Type B pancreatic cell (in vitro differentiated cells): Measurements from ENCODE around the gene RAPGEF1. TPM values are rescaled to one million over a fixed set of nuclear protein-coding genes. Genes with fewer than 3 reads are reported as not detected.

Experiments
- DNase-seq: peaks from one replicate; pipeline ENCODE4 v3.0.0; 2021; ENCODE audit warnings: mixed read lengths; ENCODE audit not compliant: unreplicated experiment; ENCODE audit errors: extremely low spot score
- H3K27ac Mint-ChIP-seq: 2 replicates; pipeline ENCODE4 v1.8.0; 2021; ENCODE audit warnings: mild to moderate bottlenecking, mixed read lengths
- H3K27me3 Mint-ChIP-seq: 2 replicates; pipeline ENCODE4 v1.8.0; 2021; ENCODE audit warnings: mixed read lengths
- H3K36me3 Mint-ChIP-seq: 2 replicates; pipeline ENCODE4 v1.8.0; 2021; ENCODE audit warnings: mixed read lengths
- H3K4me1 Mint-ChIP-seq: one replicate; pipeline ENCODE4 v1.8.0; 2021; ENCODE audit warnings: mixed read lengths; ENCODE audit not compliant: unreplicated experiment
- H3K4me3 Mint-ChIP-seq: 2 replicates; pipeline ENCODE4 v1.8.0; 2021; ENCODE audit warnings: mild to moderate bottlenecking, mixed read lengths
- H3K9me3 Mint-ChIP-seq: 2 replicates; pipeline ENCODE4 v1.8.0; 2021; ENCODE audit warnings: mixed read lengths
- total RNA-seq: library from RNA; stranded (reverse); gene quantifications from 2 replicates; pipeline ENCODE4 v1.2.1, GENCODE V29; 2021; ENCODE audit warnings: low replicate concordance
- TF ChIP-seq, protein P1 (sequence below): fragments of 200-600 bp; sonication (generic); conservative IDR thresholded peaks from 2 replicates; pipeline ENCODE4 v1.5.0; 2021; ENCODE audit warnings: antibody characterized with exemption, mild to moderate bottlenecking

RAPGEF1 gene
- total RNA-seq, 1 donor from 2014 or later, result 45.9 TPM

- Mint-ChIP-seq H3K4me3 (peak overlapping the region; percentile 45), H3K27me3 (no peaks in the 10 kb centered on the region), H3K27ac (no peak overlapping the region), H3K9me3 (no peaks in the 10 kb centered on the region), H3K4me1 (peaks cover 7% of the 10 kb centered on the region), H3K36me3 (peaks cover 4% of the 10 kb centered on the region)
- DNase-seq, result no peak
- TF ChIP-seq, protein P1, sequence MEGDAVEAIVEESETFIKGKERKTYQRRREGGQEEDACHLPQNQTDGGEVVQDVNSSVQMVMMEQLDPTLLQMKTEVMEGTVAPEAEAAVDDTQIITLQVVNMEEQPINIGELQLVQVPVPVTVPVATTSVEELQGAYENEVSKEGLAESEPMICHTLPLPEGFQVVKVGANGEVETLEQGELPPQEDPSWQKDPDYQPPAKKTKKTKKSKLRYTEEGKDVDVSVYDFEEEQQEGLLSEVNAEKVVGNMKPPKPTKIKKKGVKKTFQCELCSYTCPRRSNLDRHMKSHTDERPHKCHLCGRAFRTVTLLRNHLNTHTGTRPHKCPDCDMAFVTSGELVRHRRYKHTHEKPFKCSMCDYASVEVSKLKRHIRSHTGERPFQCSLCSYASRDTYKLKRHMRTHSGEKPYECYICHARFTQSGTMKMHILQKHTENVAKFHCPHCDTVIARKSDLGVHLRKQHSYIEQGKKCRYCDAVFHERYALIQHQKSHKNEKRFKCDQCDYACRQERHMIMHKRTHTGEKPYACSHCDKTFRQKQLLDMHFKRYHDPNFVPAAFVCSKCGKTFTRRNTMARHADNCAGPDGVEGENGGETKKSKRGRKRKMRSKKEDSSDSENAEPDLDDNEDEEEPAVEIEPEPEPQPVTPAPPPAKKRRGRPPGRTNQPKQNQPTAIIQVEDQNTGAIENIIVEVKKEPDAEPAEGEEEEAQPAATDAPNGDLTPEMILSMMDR, result no peak
Observed at GRCh38 chr9:131534721-131535237, 205.1 kb downstream of the RAPGEF1 start.

GRCh38 chr9:131530920-131531832, 208.7 kb downstream of the RAPGEF1 start, which contains the start of gene UCK1:
Gene UCK1, minus strand, starts transcription at chr9:131531263. Its CDS starts 89 bp downstream, at chr9:131531174.
- H3K4me1 Mint-ChIP-seq, result peaks cover 7% of the 10 kb centered on the region
- no peaks in the 10 kb centered on the region for H3K9me3 Mint-ChIP-seq
- no peaks in the 10 kb centered on the region for H3K27me3 Mint-ChIP-seq
- no peak within 1 kb of the TSS for H3K27ac Mint-ChIP-seq
- TF ChIP-seq, protein P1, result no peak
- peak; percentile 84 for DNase-seq
- H3K36me3 Mint-ChIP-seq, result peaks cover 6% of the 10 kb centered on the region
- peak within 1 kb of the TSS; percentile 88 for H3K4me3 Mint-ChIP-seq

DNA sequence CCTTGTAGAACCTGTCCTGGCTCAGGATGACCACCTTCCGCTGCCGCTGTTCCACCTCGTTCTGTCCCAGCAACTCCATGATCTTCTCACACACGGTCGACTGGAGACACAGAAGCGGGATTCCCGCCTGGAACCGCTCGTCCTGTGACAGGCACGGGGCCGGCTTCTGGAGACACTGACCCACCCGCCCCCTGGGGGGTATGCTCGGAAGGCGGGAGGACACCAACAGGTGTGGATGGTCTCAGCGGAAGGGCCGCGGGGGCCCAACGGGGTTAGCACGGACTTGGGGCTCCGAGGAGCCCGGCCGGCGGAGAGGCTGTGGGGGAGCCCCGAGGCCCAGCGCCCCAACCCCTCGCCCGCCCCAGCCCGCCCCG, 209.3 kb downstream of the RAPGEF1 start:
- Mint-ChIP-seq H3K9me3 (no peaks in the 10 kb centered on the region), H3K36me3 (peaks cover 8% of the 10 kb centered on the region), H3K27me3 (no peaks in the 10 kb centered on the region), H3K4me1 (peaks cover 7% of the 10 kb centered on the region), H3K4me3 (peak overlapping the region; percentile 88), H3K27ac (no peak overlapping the region)
- DNase-seq, result no peak
- TF ChIP-seq, protein P1, result peak; percentile 36

DNA sequence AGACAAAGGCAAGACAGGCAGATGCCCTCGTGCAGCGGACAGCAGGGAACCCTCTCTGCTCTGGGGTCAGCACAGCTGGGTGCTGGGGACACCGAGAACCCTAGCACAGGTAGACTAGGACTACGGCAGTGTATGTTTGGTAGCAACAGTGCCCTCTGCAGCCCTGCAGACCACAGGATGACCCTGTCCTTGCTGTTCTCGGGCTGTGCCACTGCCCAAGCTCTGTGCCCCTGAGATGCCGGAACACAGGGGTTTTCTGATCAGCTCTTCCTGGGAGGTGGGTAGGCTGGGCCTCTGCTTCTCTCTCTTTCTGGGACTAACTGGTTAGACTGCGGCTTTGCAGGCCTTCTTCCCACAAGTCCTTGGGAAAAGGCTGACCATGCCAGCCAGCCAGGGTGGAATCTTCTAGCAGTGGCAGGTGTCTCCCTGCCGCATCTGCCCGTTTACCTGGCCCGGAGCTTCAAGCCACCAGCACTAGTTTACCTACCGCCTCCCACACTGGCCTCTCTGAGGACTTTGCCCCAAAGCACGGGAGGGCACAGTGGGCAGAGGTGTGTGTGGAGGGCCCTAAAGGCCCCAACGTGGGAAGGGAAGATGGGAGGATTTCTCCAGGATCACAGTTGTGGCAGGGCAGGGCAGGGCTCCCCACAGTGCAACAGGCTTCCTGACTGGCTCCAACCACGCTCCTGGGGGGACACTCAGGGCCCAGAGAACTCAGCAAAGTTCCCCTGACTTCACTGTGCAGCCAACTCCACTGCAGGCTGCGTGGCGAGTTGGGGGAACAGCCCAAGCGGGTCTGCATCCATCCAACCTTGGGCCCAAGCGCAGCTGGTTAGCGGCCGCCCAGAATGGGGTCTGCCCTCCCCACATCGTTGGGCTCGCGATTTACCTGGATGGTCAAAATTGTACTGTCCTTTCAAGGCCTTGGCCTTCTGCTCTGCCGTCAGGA, 210.0 kb downstream of the RAPGEF1 start:
- Mint-ChIP-seq H3K4me3 (peak overlapping the region; percentile 88), H3K4me1 (peaks cover 7% of the 10 kb centered on the region), H3K27ac (no peak overlapping the region), H3K36me3 (peaks cover 8% of the 10 kb centered on the region), H3K27me3 (no peaks in the 10 kb centered on the region), H3K9me3 (no peaks in the 10 kb centered on the region)
- TF ChIP-seq, protein P1, result no peak
- no peak for DNase-seq

- DNase-seq, result no peak
- Mint-ChIP-seq H3K27ac (no peak overlapping the region), H3K36me3 (peaks cover 8% of the 10 kb centered on the region), H3K9me3 (no peaks in the 10 kb centered on the region), H3K27me3 (no peaks in the 10 kb centered on the region), H3K4me1 (peaks cover 7% of the 10 kb centered on the region), H3K4me3 (peak overlapping the region; percentile 88)
- TF ChIP-seq, protein P1, result no peak
Observed at GRCh38 chr9:131528886-131529505, 210.9 kb downstream of the RAPGEF1 start.
